NCI-H510A (cell line): ENCODE results near the gene ATP2C2.
"Not testable (repeated sequence)": the region's sequence is repeated elsewhere in the genome, so short reads cannot be mapped to it uniquely, and the experiment has no call there.

Experiments used
- DNase-seq: peaks from one replicate; lab custom pipeline; 2025; lab: John Stamatoyannopoulos, UW

ATP2C2 gene

DNA sequence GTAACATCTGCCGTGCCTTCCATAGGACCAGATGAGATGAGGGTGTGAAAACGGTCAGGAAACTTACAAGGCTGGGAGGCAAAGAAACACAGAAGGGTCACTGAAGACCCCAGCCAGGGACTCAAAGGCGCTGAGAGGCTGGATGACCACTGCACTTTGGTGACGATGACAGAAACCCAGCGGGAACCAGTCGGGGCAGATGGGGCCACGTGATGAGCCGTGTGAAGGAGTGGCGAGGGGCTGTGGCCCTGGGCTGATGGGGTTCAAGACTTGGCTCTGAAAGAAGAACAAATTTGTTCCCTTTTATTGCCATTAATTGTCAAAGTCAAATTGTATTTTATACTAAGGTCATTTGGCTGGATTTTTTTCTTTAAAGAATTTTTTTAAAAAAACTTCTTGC lies 28.6 kb upstream of the ATP2C2 start:
- no peak for DNase-seq

DNA sequence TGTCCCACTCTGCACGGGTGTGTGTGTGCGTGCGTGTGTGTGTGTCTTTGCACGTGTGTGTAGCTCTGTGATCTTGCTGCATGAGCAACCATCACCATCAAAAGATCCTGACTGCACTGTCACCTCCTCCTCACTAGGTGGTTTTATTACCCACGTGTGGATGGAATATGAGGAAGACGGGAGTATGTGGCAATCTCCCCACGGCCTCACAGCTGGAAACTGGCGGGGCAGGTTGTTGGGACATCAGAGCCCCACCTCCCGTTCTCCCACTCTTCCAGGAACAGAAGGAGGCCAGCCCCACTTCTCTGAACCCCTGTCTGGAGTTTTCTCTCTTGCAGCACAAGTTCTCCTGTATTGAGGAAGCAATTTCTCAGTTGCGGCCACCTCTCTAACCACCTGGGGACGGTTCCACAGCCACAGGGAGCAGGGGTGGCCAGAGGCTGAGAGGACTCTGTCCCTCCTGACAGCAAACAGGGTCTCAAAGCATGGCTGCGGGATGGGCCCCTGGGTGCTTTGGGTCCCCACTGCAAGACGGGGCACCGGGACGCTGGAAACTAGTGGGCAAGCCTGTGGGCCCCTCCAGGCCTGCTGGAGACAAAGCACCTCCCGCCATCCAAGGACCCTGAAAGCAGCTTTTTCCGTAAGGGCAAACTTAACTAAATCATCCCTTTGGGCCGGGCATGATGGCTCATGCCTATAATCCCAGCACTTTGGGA lies 27.9 kb upstream of the ATP2C2 start:
- DNase-seq, result no peak

DNA sequence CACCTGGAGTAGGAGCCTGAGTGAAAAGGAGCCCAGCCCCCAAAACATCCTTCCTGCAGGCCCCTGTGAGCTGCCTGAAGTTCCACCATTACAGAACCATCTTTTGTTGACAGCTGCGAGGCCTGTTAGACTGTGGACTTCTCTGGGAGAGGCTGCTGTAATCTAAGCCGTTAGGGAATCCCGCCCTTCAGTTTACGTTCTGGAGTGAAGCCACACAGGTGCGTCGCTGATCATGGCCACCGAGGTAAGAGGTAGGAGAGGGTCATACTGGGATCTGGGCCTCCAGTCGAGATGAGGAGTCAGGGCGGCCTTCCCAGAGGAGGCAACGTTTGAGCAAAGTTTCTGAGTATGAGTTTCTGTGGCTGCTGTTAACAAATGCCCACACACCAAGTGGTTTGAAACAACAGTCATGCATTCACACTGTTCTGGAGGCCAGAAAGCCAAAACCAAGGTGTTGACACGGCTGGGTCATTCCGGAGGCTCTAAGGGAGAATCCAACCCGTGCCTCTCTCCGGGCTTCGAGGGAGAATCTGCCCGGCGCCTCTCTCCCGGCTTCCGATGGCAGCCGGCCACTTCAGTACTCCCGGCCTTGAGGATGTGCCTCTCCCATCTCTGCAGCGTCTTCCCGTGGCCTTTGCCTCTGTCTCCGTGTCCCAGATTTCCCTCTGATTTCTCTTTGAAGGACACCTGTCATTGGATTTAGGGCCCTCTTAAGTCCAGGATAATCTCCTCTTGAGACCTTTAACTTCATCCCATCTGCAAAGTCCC lies 26.6 kb upstream of the ATP2C2 start:
- DNase-seq, result no peak

DNA sequence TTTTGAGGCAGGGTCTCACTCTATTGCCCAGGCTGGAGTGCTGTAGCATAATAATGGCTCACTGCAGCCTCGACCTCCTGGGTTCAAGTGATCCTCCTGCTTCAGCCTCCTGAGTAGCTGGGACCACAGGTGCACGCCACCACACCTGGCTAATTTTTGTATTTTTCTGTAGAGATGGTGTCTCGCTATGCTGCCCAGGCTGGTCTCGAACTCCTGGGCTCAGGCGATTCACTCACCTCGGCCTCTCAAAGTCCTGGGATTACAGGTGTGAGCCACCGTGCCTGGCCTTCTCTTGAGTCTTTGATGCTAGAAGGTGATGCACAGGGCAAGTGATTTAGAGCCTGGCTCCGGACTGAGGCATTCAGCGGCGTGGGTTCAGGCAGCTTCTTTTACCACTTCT lies 24.5 kb upstream of the ATP2C2 start:
- DNase-seq, result not testable (repeated sequence)

DNA sequence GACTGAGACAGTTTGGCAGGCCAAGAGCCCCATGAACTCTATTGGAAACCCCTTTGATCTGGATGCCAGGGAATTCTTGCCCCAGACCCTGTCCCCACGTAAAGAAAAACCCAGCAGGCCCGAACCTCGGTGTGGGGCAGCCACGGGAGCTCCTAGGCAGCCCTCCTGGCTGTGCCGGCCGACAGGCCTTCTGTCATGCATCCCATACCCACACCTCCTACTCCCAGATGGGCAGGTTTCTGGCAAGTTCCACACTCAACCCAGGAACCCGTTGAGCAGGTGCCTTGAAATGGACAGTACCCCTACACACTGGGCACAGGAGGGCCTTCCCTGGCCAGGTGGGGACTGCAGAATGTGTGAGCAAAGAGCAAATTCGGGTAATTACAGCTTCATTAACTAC lies 23.6 kb upstream of the ATP2C2 start:
- no peak for DNase-seq

DNA sequence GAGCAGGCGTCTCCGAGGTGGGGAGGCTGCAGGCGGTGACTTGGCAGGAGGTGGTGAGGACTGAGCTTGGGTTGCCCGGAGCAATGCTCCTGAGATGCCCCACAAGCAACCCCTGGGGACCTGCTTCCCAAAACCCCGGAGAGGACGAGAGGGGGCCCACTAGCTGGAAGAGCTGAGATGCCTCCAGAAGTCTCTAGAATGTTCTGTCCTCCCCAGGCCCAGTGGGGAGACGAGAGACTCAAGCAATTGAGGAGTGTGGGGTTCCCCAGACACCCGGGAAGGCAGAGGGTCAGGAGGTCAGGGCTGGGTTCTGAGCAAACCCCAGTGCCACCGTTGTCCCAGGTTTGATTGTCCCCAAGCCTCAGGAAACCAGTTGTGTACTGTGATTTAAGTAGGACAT lies 21.2 kb upstream of the ATP2C2 start:
- no peak for DNase-seq

DNA sequence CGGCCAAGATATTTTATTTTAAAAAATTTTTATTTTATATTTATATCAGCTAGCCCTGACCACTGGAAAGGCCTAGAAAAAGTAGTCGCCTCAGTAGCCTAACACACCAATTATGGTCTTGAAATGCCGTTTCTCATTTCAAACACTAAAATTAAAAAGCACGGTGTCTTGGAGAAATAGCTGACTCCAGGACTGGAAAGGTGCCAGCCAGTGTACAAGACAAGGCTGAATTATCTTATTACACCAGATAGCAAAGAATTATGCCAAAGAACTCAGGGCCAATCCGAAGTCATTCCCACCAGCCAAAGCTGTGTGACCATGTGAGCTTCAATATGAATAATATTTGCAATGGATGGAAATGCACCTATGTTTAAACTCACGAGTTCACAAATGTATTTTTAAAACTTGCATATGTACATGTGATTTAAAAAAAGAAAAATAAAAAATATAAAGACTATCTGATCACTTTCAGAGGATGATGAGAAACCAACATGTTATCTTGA lies 19.9 kb upstream of the ATP2C2 start:
- DNase-seq, result no peak

GRCh38 chr16:84349862-84350684 lies 18.3 kb upstream of the ATP2C2 start:
- DNase-seq, result no peak

DNA sequence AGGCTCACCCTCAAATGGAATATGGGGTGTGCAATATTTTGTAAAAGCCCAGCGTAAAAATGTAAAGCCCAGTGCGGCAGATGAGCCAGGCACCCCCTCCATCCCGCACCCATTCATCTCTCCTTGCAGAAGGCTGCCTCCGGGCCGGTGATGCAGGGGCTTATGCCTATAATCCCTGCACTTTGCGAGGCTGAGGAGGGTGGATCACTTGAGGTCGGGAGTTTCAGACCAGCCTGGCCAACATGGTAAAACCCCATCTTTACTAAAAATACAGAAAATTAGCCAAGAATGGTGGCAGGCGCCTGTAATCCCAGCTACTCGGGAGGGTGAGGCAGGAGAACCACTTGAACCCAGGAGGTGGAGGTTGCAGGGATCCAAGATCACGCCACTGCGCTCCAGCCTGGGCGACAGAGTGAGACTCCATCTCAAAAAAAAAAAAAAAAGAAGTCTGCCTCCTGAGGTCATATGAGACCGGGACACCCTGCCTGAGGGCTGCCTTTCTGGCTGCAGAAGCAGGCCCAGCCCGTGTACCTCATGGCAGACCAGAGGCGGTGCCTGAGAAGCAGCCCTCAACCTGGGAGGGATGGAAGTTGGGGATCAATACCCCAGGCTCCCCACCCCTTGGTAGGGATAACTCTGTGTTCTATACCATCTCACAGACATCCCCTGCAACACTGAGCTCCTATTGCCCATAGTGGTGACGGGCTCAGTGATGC lies 17.5 kb upstream of the ATP2C2 start:
- DNase-seq, result no peak

DNA sequence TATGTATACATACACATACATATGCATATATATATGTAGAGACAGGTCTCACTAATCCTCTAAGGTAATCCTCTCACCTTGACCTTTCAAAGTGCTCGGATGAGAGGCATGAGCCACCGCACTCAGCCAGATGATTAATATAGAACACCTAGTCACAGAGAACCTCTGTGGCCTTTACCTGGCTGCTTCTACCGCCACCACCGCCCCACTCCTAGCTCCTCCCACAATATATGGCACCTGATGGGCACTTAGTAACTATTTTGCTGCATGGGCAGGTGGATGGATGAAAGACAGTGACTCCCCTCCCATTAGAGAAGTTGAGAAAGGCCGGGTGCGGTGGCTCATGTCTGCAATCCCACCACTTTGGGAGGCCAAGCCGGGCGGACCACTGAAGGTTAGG lies 16.7 kb upstream of the ATP2C2 start:
- DNase-seq, result no peak

DNA sequence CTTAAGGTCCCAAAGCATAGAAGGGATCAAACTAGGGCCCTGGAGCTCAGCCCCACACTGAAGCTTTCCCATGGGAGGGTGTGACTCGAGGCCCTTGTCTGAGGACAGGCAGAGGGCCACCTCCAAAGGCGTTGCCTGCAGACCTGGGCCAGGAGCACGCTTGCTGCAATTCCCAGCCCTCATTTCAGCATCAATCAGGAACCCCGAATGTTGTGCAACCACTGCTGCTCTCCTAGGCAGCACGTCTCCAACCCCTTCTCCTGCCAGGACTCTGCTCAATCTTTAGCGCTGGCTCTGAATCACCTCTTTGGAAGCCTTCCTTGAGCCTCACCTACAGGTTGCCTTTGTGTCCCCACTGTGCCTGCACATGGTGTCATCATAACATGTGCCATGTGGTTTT lies 14.0 kb upstream of the ATP2C2 start:
- DNase-seq, result no peak

DNA sequence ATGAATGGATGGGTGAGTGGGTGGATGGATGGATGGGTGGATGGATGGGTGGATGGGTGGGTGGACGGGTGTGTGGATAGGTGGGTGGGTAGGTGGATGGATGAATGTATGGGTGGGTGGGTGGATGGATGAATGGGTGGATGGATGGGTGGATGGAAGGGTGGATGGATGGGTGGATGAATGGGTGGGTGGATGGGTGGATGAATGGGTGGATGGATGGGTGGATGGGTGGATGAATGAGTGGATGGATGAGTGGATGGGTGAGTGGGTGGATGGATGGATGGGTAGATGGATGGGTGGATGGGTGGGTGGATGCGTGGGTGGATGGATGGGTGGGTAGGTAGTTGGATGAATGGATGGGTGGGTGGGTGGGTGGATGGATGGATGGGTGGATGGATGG lies 13.2 kb upstream of the ATP2C2 start:
- no peak for DNase-seq

- DNase-seq, result no peak
Measured at GRCh38 chr16:84356176-84356575, 12.2 kb upstream of the ATP2C2 start.

DNA sequence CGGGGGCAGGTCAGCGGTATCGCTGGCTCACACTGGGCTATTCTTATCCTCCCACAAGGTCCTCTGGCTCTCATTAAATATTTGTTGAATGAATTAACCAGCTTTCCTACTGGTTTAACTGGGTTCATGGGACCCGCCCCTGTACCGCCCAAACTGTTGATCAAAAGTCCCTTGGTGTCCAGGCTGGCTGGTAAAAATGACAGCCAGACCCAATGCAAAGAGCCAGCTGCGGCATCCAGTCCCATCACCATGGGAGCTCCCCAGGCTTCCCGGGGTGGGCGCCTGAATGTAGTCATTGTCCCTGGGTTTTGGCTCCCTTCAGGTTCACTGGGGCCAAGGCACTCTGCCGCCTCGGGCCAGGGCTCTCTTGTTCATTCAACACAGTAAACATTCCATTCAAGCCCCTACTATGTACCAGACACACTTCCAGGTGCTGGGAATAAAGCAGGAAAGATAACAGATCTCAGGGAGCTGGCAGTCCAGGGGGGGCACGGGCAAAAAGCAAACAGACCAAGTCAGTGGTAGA lies 11.7 kb upstream of the ATP2C2 start:
- no peak for DNase-seq

GRCh38 chr16:84357191-84357651 lies 11.1 kb upstream of the ATP2C2 start:
- no peak for DNase-seq

DNA sequence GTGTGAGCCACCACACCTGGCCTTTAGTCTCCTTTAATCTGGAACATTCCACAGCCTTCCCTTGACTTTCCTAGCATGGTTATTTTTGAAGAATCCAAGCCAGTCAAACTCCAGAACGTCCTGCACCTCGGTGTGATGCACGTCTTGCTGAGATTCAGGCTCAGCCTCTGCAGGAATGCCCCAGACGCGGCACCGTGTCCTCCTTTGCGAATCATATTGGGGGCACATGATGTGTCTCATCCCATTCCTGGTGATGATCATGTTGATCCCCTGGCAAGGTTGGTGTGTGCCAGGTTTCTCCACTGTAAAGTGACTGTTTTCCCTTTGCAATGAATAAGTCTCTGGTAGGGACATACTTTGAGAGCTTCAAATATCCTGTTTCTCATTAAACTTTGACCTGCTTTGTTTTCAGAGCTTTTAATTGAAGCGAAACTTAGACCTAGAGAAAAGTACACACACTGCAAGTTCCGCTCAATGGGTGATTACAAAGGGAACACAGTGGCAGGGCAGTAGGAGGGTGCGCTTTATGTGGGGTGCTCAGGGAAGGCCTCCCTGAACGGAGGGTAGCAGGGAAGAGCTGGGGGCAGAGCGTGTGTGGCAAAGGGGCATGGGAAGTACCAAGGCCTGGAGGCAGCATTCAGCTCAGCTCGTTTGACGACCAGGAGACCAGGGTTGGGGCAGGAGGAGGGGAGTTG lies 9.6 kb upstream of the ATP2C2 start:
- DNase-seq, result no peak

- DNase-seq, result no peak
Measured at GRCh38 chr16:84359326-84359725, 9.0 kb upstream of the ATP2C2 start.

GRCh38 chr16:84360170-84360569 lies 8.2 kb upstream of the ATP2C2 start:
- no peak for DNase-seq

- no peak for DNase-seq
Measured at GRCh38 chr16:84360748-84361147, 7.6 kb upstream of the ATP2C2 start.

- no peak for DNase-seq
Measured at GRCh38 chr16:84361546-84361945, 6.8 kb upstream of the ATP2C2 start.

GRCh38 chr16:84362471-84362941 lies 5.8 kb upstream of the ATP2C2 start:
- peak; percentile 40 for DNase-seq
